ENCODE measurements around the gene CACNG5.

DNA sequence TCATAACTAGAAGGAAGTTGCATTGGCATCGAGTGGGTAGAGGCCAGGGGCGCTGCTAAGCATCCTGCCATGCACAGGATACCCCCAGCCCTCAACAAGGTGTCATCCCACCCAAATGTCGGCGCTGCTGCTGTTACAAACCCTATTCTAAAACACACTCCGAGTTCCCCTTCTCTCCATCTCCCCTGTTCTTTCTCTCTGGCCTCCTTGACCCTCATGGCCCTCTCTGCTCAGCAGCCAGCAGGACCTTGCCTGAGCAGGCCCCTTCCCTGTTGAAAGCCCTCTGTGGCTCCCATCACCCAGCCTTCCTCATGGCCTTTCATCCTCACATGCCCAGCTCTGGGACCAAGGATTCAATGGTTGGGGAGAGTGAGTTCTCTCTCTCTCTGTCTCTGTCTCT is 22.3 kb upstream of the CACNG5 start:
- TF ChIP-seq, protein P1, sequence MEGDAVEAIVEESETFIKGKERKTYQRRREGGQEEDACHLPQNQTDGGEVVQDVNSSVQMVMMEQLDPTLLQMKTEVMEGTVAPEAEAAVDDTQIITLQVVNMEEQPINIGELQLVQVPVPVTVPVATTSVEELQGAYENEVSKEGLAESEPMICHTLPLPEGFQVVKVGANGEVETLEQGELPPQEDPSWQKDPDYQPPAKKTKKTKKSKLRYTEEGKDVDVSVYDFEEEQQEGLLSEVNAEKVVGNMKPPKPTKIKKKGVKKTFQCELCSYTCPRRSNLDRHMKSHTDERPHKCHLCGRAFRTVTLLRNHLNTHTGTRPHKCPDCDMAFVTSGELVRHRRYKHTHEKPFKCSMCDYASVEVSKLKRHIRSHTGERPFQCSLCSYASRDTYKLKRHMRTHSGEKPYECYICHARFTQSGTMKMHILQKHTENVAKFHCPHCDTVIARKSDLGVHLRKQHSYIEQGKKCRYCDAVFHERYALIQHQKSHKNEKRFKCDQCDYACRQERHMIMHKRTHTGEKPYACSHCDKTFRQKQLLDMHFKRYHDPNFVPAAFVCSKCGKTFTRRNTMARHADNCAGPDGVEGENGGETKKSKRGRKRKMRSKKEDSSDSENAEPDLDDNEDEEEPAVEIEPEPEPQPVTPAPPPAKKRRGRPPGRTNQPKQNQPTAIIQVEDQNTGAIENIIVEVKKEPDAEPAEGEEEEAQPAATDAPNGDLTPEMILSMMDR (IDR thresholded peaks at IDR 0.05): no peak
- TF ChIP-seq EZH2 (IDR thresholded peaks at IDR 0.05; ENCODE audit: borderline replicate concordance, insufficient read depth, low read depth, low read length, poor library complexity, severe bottlenecking): no peak
